Mesendoderm (in vitro differentiated cells): ENCODE data around the gene MAGI2.
A peak's percentile ranks its signal among the peaks of the same experiment; 100 is the strongest.

Source experiments
- DNase-seq: peaks from one replicate; pipeline ENCODE4 v3.0.0; 2013
- H2AK5ac ChIP-seq: 2 replicates; pipeline ENCODE4 v1.6.1; 2013; ENCODE audit warnings: low read length, inconsistent platforms
- H2BK120ac ChIP-seq: 2 replicates; pipeline ENCODE4 v1.6.1; 2013; ENCODE audit warnings: low read depth, mild to moderate bottlenecking, low read length, moderate library complexity, mixed read lengths
- H2BK15ac ChIP-seq: replicated peaks from 2 replicates; pipeline ENCODE4 v1.6.1; 2013; ENCODE audit warnings: low read depth, mild to moderate bottlenecking, moderate library complexity
- H2BK5ac ChIP-seq: 2 replicates; pipeline ENCODE4 v1.6.1; 2013; ENCODE audit warnings: low read length, inconsistent platforms
- H3K18ac ChIP-seq: 2 replicates; pipeline ENCODE4 v1.6.1; 2013; ENCODE audit warnings: mild to moderate bottlenecking, low read length, mixed read lengths
- H3K23ac ChIP-seq: one replicate; pipeline ENCODE4 v1.6.1; 2013; ENCODE audit warnings: low read length
- H3K27ac ChIP-seq: 2 replicates; pipeline ENCODE4 v1.5.1; 2013; ENCODE audit warnings: low read depth, mild to moderate bottlenecking, inconsistent platforms, low read length, moderate library complexity
- H3K27me3 ChIP-seq: 2 replicates; pipeline ENCODE4 v1.6.1; 2013; ENCODE audit warnings: low read length, control low read depth, mild to moderate bottlenecking, inconsistent platforms; ENCODE audit not compliant: insufficient read depth, poor library complexity
- H3K36me3 ChIP-seq: 2 replicates; pipeline ENCODE4 v1.6.1; 2013; ENCODE audit warnings: low read length, inconsistent platforms; ENCODE audit not compliant: control insufficient read depth, insufficient read depth
- H3K4ac ChIP-seq: one replicate; pipeline ENCODE4 v1.6.1; 2013; ENCODE audit warnings: low read depth, mild to moderate bottlenecking, low read length, moderate library complexity
- H3K4me1 ChIP-seq: 2 replicates; pipeline ENCODE4 v1.6.1; 2013; ENCODE audit warnings: low read depth, low read length, inconsistent platforms; ENCODE audit not compliant: control insufficient read depth
- H3K4me2 ChIP-seq: 2 replicates; pipeline ENCODE4 v1.6.1; 2013; ENCODE audit warnings: low read length
- H3K4me3 ChIP-seq: 2 replicates; pipeline ENCODE4 v1.5.1; 2013; ENCODE audit warnings: mild to moderate bottlenecking, low read length
- H3K56ac ChIP-seq: one replicate; pipeline ENCODE4 v1.6.1; 2013; ENCODE audit warnings: low read length
- H3K79me1 ChIP-seq: 2 replicates; pipeline ENCODE4 v1.6.1; 2013; ENCODE audit warnings: low read length, inconsistent platforms
- H3K79me2 ChIP-seq: 2 replicates; pipeline ENCODE4 v1.6.1; 2013; ENCODE audit warnings: mild to moderate bottlenecking, low read length; ENCODE audit not compliant: control insufficient read depth, insufficient read depth
- H3K9ac ChIP-seq: 2 replicates; pipeline ENCODE4 v1.6.1; 2013; ENCODE audit warnings: low read length, inconsistent platforms
- H4K5ac ChIP-seq: one replicate; pipeline ENCODE4 v1.6.1; 2013; ENCODE audit warnings: low read length
- H4K8ac ChIP-seq: one replicate; pipeline ENCODE4 v1.6.1; 2013; ENCODE audit warnings: low read depth, mild to moderate bottlenecking, control low read depth, low read length, moderate library complexity
- WGBS: extraction: QIAGEN DNeasy Blood & Tissue Kit; methylation state at CpG from one replicate; pipeline ENCODE4 v1.1.7; 2013; ENCODE audit warnings: low lambda C conversion rate, missing lambda C conversion rate; ENCODE audit not compliant: insufficient coverage; ENCODE audit errors: extremely low coverage; 5-methylcytosine and 5-hydroxymethylcytosine counted together

MAGI2 gene

GRCh38 chr7:78558566-78558965 lies 894.9 kb downstream of the MAGI2 start:
- Histone ChIP-seq H3K4me1 (peaks cover 4% of the 10 kb centered on the region), H3K9ac (no peak overlapping the region), H2AK5ac (no peak overlapping the region), H3K79me1 (no peaks in the 10 kb centered on the region), H3K56ac (no peak overlapping the region), H3K79me2 (no peaks in the 10 kb centered on the region), H3K4me3 (no peak overlapping the region), H3K36me3 (no peaks in the 10 kb centered on the region), H2BK120ac (no peak overlapping the region), H3K27ac (no peak overlapping the region), H3K23ac (no peak overlapping the region), H3K4me2 (no peak overlapping the region), H4K5ac (no peak overlapping the region), H2BK5ac (no peak overlapping the region), H3K18ac (no peak overlapping the region), H4K8ac (no peak overlapping the region), H2BK15ac (no peak overlapping the region), H3K4ac (no peak overlapping the region), H3K27me3 (no peaks in the 10 kb centered on the region)
- WGBS, result no CpG with 5 or more reads among the region's 3 CpGs
- DNase-seq, result no peak

- H3K79me2 ChIP-seq, result no peaks in the 10 kb centered on the region
- no peaks in the 10 kb centered on the region for H3K36me3 ChIP-seq
- H2BK15ac ChIP-seq, result no peak overlapping the region
- no peak overlapping the region for H3K56ac ChIP-seq
- no peak overlapping the region for H4K5ac ChIP-seq
- no peak overlapping the region for H3K4me3 ChIP-seq
- H3K18ac ChIP-seq, result no peak overlapping the region
- H3K23ac ChIP-seq, result no peak overlapping the region
- WGBS, result no CpG with 5 or more reads among the region's 1 CpG
- H2BK120ac ChIP-seq, result no peak overlapping the region
- H3K79me1 ChIP-seq, result no peaks in the 10 kb centered on the region
- no peak overlapping the region for H3K9ac ChIP-seq
- no peak overlapping the region for H2AK5ac ChIP-seq
- H3K27me3 ChIP-seq, result no peaks in the 10 kb centered on the region
- H3K27ac ChIP-seq, result no peak overlapping the region
- no peak overlapping the region for H4K8ac ChIP-seq
- no peak overlapping the region for H3K4me2 ChIP-seq
- DNase-seq, result no peak
- H3K4me1 ChIP-seq, result no peaks in the 10 kb centered on the region
- no peak overlapping the region for H2BK5ac ChIP-seq
- H3K4ac ChIP-seq, result no peak overlapping the region
Measured at GRCh38 chr7:78543976-78544375, 909.5 kb downstream of the MAGI2 start.

GRCh38 chr7:78542981-78543380 lies 910.5 kb downstream of the MAGI2 start:
- H3K4me3 ChIP-seq, result no peak overlapping the region

GRCh38 chr7:78542541-78542940 lies 910.9 kb downstream of the MAGI2 start:
- H2BK15ac ChIP-seq, result no peak overlapping the region
- H4K8ac ChIP-seq, result no peak overlapping the region
- no peaks in the 10 kb centered on the region for H3K36me3 ChIP-seq
- no peak overlapping the region for H2AK5ac ChIP-seq
- H3K79me2 ChIP-seq, result no peaks in the 10 kb centered on the region
- no peaks in the 10 kb centered on the region for H3K79me1 ChIP-seq
- no peak overlapping the region for H3K4me3 ChIP-seq
- no peak overlapping the region for H2BK120ac ChIP-seq
- H3K9ac ChIP-seq, result no peak overlapping the region
- H3K4ac ChIP-seq, result no peak overlapping the region
- no peaks in the 10 kb centered on the region for H3K4me1 ChIP-seq
- no peaks in the 10 kb centered on the region for H3K27me3 ChIP-seq
- no peak overlapping the region for H2BK5ac ChIP-seq
- WGBS, result no CpG with 5 or more reads among the region's 5 CpGs
- H3K4me2 ChIP-seq, result no peak overlapping the region
- no peak overlapping the region for H3K27ac ChIP-seq
- H3K56ac ChIP-seq, result no peak overlapping the region
- no peak overlapping the region for H3K18ac ChIP-seq
- no peak overlapping the region for H4K5ac ChIP-seq
- H3K23ac ChIP-seq, result no peak overlapping the region
- no peak for DNase-seq

More at GRCh38 chr7:78542981-78543380, 910.5 kb downstream of the MAGI2 start:
- Histone ChIP-seq H4K8ac (no peak overlapping the region), H3K79me2 (no peaks in the 10 kb centered on the region), H3K27me3 (no peaks in the 10 kb centered on the region), H2AK5ac (no peak overlapping the region), H3K36me3 (no peaks in the 10 kb centered on the region), H3K56ac (no peak overlapping the region), H2BK120ac (no peak overlapping the region), H3K9ac (no peak overlapping the region), H2BK5ac (no peak overlapping the region), H2BK15ac (no peak overlapping the region), H3K4ac (no peak overlapping the region), H3K4me2 (no peak overlapping the region), H3K27ac (no peak overlapping the region), H3K18ac (no peak overlapping the region), H3K79me1 (no peaks in the 10 kb centered on the region), H3K23ac (no peak overlapping the region), H3K4me1 (no peaks in the 10 kb centered on the region), H4K5ac (no peak overlapping the region)
- DNase-seq, result no peak
- WGBS, result no CpG with 5 or more reads among the region's 2 CpGs

- Histone ChIP-seq H3K56ac (no peak overlapping the region), H3K4ac (no peak overlapping the region), H3K36me3 (no peaks in the 10 kb centered on the region), H2AK5ac (no peak overlapping the region), H3K23ac (no peak overlapping the region), H3K79me2 (no peaks in the 10 kb centered on the region), H3K27ac (no peak overlapping the region), H2BK5ac (no peak overlapping the region), H2BK15ac (no peak overlapping the region), H2BK120ac (no peak overlapping the region), H3K4me1 (no peaks in the 10 kb centered on the region), H3K4me2 (no peak overlapping the region), H3K79me1 (no peaks in the 10 kb centered on the region), H4K5ac (no peak overlapping the region), H3K18ac (no peak overlapping the region), H4K8ac (no peak overlapping the region), H3K27me3 (no peaks in the 10 kb centered on the region), H3K9ac (no peak overlapping the region), H3K4me3 (no peak overlapping the region)
- DNase-seq, result no peak
- WGBS, result no CpG with 5 or more reads among the region's 6 CpGs
Measured at GRCh38 chr7:78539825-78540224, 913.6 kb downstream of the MAGI2 start.

- H4K5ac ChIP-seq, result no peak overlapping the region
- no CpG with 5 or more reads among the region's 7 CpGs for WGBS
- H3K9ac ChIP-seq, result no peak overlapping the region
- H3K18ac ChIP-seq, result peak overlapping the region; percentile 60
- H3K36me3 ChIP-seq, result no peaks in the 10 kb centered on the region
- H3K27me3 ChIP-seq, result no peaks in the 10 kb centered on the region
- DNase-seq, result peak; percentile 16
- no peak overlapping the region for H3K56ac ChIP-seq
- no peak overlapping the region for H2BK15ac ChIP-seq
- no peaks in the 10 kb centered on the region for H3K79me2 ChIP-seq
- H4K8ac ChIP-seq, result no peak overlapping the region
- H2BK120ac ChIP-seq, result no peak overlapping the region
- H3K23ac ChIP-seq, result no peak overlapping the region
- H3K4ac ChIP-seq, result no peak overlapping the region
- no peak overlapping the region for H3K27ac ChIP-seq
- H2AK5ac ChIP-seq, result no peak overlapping the region
- H3K79me1 ChIP-seq, result no peaks in the 10 kb centered on the region
- H3K4me2 ChIP-seq, result no peak overlapping the region
- H3K4me1 ChIP-seq, result no peaks in the 10 kb centered on the region
- H2BK5ac ChIP-seq, result no peak overlapping the region
- H3K4me3 ChIP-seq, result no peak overlapping the region
Measured at GRCh38 chr7:78535655-78536054, 917.8 kb downstream of the MAGI2 start.
